ENCODE measurements around the gene SMAGP.

DNA sequence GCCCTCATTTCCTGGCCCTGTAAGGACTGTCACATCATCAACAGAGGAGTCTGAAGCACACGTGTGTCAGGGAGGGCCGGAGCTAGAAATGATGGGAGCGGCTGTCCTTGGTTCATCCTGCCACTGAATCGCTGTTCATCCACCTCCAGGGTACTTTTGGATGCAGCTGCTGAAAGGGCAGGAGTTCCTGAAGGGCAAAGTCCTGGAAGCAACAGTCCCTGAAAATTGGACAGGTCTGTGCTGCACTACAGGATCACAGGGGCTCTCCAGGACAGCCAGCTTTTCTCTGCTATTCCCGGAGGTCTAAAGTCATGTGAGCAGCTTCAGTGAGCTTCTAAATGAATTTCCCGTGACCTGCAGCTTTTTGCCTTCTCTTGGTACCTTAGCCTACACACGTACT is 70.1 kb downstream of the SMAGP start:
- TF ChIP-seq FOXA1 (IDR thresholded peaks at IDR 0.05) (no peak), CTCF (IDR thresholded peaks at IDR 0.05; ENCODE audit: low read depth, low read length, missing input control) (no peak), YY1 (IDR thresholded peaks at IDR 0.05) (no peak)

Measured in liver (tissue), 2 donors.